CD4-positive, alpha-beta T cell treated with Interleukin-2 at 100 ng/mL for 4 hours (primary cell): ENCODE results near the gene NTNG1.

ENCODE experiments used
- DNase-seq: peaks from one replicate; pipeline ENCODE4 v3.0.0-alpha.2; 2020; ENCODE audit warnings: low spot score

Gene NTNG1

DNA sequence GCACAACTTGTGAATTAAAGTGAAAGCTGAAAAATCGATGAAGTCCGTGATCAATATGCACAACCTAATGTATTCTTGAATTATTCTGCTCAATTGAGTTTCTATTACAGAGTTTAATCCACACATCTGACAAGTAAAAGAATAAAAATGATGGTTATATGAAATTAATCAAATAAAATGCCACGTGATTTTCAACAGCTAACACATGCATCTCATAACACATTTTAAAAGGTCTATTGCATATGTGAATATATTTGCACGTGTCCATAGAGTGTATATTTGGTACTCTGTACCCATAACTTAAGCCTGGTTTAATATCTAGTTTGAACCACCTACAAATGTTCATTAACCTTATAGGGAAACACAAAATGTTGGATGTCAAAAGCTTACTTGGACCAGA lies 266.2 kb downstream of the NTNG1 start:
- DNase-seq = no peak

DNA sequence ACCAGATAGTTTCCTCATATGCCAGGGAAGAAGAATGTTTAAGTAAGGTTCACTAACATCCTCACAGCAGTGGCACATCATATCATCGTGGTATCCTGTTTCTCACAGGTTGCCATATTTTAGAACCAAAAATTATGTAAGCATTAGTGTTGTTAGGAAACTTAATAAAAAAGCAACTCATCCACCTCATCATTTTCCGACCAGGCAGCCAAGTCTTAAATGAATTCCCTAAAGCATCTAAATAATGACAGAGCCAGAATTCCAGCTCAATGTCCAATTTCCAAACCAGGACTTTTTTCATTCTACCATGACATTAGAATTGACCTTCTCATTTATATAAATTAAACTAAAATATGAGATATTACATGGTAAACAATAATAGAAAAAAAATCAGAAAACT lies 272.7 kb downstream of the NTNG1 start:
- no peak for DNase-seq

DNA sequence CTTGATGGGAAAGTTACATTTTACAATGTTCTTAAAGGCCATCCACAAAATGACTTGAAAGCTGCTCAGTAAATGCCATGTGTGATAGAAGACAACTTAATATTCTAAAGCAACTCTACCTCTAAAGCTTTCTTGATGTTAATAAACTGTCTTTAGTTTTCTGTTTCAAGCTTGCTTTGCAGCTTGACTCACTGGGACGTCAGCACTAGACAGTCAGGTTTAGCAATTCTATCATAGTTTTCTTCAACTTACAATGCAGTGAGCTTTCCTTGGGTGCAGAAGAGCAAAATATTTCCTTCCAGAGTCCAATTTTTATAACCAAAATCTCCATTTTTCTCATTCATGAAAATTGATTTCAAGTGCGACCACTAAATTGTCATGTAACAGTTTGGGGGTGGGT lies 273.1 kb downstream of the NTNG1 start:
- no peak for DNase-seq

DNA sequence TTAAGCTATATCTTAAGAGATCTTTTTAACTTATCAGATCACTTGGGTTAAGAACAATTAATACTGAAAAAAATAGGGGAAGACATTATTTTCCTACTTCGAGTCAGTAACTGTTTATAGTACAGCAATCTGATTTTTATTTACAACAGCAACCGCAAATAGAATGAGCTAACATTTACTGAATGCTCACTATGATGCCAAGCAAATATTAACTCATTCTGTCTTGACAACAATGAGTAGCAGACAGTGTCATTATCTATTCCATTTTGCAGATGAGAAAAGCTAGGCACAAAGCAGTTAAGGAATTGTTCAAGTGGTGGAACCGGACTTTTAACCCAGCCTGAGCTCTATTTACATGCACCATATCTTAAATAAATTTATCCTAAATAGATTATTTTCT lies 273.7 kb downstream of the NTNG1 start:
- no peak for DNase-seq

DNA sequence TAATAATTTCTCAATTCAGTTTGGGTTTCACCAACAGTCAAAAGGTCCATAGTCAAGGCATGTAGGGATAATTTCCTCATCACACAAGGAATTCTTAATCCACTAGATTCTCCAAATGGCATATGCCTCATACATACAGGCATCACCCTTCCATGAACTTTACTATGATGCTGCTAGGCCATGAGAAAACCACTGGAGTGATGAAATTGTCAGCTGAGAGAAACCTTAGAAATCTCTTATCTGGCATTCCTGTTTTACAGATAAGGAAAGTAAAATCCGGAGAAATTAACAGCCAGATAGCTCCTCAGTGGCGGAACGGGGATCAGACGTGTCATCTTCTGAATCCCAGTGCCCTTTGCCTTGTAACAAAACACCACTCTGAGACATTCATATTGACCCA lies 274.4 kb downstream of the NTNG1 start:
- DNase-seq = no peak

DNA sequence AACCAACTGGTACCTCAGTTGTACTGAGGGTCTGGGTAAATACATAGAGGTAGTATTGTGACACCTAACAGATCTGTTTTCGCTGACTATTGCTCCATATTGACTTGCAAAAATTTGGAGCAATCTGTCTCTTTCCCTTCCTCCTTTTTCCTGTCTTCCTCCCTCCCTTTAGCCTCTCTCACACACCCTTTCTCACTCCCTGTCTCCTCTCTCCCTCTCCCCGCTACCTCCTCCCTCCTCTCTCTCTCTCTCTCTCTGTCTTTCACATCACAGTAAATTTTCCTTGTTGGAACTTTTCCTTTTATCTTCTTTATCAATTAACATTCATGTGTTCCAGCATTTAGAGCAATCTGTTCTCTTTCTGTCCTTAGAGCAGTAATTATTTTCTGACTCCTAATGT lies 278.2 kb downstream of the NTNG1 start:
- no peak for DNase-seq

DNA sequence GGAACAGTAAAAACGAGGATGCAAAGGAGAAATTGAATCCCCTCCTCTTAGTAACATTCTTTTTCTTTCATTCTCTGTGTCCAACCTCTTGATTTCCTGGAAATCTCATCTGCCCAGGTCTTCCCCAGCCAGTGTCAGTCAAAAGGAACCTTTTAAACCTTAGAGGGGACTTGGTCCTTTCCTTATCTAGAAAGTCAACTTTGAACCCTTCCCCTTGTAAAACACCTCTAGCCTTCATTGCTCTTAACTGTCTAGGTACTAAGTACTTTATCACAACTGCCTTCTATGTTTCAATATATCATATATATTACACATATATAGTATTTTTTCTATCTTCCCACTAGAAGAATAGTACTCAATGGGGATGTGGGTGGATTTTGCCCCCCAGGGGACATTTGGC lies 282.1 kb downstream of the NTNG1 start:
- no peak for DNase-seq

DNA sequence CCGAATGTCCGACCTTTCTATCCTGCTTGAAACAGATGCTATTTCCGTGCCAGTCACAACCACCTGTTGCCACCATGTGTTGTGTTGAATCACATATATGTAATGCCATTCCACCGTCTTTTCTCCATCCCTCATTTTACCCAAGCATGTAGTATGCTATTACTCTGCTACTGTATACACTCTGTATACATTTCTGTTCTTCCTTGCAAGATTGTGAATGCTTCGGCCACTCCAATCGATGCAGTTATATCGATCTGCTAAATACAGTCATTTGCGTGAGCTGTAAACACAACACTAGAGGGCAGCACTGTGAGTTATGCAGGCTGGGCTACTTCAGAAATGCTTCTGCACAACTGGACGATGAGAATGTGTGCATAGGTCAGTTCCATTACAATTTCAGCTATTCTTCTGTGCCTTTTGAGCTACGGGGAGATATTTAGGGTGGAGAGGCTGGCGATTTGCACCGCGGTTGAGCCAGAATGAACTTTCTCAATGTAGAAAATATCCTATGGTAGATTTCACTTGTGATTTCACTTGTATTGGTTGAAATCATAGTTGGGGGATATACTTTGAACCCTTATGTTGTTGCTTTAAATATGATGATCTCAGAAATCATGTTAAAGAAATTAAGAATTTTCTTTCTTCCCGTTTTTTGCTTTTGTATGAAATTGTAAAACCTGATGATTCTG lies 289.8 kb downstream of the NTNG1 start:
- peak; percentile 13 for DNase-seq

DNA sequence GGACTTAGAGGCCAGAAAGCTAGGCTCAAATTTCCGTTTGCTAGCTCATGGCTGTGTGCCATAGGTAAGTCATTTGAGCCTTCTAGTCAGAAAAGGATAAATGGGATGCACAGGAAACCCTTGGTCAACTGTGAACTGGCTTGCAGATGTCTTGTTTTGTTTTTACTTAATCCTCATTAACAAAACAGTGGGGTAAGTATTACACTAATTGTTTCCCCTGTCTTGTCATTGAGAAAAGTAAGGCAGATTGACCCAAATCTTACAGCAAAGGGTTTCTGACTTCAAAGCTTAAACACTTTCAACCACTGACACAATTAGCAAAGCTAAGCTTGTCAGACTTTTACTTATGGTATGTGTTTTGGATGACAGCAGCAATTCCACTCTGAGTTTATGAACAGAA lies 291.3 kb downstream of the NTNG1 start:
- DNase-seq = no peak

DNA sequence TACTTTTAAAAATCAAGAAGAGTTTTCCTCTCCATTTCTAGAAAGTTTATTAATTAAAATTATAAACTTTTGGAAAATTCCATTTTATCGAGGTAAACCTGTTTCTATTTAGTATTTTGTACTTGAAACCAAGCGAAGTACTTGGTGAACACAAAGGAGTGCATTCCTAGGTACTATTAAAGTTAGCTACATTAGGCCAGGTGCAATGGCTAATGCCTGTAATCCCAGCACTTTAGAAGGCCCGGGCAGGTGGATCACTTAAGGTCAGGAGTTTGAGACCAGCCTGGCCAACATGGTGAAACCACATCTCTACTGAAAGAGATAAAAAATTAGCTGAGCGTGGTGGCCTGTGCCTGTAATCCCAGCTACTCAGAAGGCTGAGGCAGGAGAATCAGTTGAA lies 292.2 kb downstream of the NTNG1 start:
- no peak for DNase-seq

DNA sequence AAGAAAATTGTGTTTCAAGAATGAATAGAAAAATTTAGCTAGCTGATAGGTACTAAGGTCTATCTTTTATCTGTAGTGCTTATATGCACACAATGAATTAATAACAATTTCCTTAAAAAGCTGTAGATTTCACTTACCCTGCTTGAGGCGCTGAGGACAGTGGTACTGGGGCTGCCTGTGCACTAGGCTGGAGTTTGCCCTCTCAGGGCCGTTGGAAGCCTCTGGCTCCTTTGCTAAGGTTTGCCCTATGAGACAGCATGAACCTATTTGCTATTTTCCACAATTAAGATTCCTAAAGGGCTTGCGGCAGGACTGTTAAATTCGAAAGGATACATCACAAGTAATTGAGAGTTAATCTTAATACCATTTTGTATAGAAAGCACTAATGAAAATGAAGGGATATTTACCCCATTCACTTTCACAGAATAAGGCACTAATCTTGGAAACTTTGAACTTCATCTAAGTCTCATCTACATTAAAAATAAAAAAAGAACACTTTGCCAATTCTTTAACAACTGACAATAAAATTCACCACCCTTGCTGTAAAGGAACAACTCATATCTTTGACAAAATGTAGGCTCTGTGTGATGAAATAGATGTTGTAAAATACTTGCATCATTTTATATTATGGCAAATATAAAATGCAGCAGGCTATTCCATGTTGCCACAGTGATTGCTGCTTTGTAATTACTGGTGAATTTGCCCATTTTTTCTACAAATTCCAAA lies 293.0 kb downstream of the NTNG1 start:
- DNase-seq = no peak

DNA sequence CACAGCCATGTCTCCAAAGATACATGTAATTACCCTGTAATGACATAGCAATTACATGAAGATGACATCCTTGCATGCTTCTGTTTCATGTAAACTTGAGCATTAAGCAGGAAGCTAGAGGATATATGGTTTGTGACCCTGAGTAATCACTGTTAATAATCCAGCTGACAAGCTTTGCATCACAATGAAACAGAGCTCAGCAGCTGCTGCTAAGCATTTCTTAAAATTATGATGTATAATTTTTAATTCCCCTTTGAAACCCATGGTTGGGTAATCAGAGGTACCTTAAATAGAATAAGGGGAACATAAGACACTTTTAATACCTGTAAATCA lies 293.5 kb downstream of the NTNG1 start:
- DNase-seq = no peak

DNA sequence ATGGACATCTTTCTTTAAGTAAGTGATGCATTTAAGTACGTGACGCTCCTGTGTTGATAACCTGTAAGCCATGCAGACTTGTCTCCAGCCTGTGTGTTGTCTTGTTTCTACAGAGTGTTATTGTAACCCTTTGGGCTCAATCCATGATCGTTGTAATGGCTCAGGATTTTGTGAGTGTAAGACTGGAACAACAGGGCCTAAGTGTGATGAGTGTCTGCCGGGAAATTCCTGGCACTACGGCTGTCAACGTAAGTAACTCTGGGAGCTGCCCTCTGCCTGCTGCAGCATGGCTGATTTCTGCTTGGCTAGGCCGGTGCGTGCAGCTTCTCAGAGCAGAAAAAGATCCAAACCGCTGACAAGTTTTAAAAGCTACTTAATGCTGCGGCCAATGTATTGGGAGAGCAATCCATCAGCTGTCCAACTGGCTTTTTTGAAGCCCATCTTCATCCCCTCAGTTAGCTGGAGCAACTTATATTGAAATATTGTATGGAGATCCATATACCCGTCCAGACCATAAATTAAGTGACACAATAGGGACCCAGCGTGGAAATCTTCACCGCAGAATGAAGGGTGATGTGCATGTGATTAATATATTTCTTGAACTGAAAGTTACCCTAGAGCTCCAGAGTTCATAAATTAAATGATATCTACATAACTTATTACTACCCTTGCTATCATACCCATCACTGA lies 295.9 kb downstream of the NTNG1 start:
- no peak for DNase-seq

DNA sequence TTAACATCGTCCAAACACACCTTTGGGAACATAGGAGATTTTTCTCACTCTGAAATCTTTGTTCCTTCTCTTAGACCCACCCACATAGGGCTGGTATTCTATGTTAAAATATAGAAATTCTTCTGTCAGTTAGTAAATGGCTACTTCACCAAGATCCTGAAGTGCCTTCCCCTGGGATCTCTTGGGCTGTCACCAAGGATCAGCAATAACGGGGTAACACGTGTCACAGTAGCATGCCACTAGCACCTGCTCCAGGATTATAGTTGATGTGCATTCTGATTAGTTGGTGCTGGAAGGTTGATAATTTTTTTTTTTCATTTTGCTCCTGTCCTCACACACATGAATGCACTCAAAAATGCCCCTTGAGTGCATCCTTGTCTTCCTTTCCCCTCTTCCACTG lies 298.7 kb downstream of the NTNG1 start:
- no peak for DNase-seq

DNA sequence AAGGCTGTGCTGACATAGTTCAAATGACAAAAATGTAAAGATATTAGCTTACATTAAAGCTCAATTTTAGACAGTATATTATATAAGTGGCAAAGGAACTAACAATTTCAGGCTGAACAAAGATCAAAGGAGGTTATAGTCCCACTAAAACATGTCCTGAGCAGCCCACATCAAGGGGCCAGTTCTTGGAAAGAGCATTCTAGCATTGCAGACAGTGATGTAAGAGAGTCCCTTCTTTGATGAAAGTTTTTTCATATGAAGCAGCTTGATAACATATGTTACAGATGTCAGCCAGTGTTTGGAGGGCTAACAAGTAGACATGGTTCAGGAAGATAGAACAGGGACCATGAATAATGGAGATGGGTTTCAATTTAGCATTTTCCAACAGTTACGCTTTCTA lies 301.7 kb downstream of the NTNG1 start:
- no peak for DNase-seq

DNA sequence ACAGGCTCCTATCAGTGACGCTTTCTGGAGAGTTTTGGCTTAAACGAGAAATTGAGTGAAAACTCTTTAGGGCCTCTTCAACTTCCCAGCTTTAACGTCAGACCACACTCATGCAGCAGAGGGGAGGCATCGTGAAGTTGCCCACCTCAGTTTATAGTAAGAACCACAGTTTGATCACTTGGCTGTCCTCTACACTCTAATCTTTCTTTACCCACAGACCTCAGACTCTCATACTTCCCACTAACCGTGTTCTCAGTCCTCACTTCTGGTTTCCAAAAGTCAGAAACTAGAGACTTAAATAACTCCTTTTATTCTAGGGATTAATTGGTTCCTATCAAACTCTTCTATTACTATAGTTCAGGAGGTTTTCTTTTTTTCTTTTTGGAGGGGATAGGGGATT lies 302.2 kb downstream of the NTNG1 start:
- DNase-seq = no peak

DNA sequence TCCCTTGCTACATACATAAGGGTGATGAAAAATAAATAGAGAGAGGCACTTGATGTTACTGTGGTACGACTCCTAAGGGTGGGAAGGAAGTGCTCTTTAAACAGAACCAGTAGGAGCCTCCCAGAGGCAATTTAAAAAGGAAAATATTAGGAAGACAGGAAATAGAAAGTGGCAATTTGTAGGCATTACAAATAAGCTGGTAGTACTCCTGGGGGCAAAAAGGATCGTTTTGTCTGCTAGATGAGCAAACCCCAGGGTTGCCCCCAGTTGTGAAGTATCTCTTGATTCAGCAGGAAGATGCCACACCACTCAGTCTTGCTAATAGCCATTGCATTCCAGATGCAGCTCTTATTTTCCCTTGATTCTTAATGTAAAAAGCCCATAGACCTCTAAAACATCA lies 303.0 kb downstream of the NTNG1 start:
- DNase-seq = no peak

DNA sequence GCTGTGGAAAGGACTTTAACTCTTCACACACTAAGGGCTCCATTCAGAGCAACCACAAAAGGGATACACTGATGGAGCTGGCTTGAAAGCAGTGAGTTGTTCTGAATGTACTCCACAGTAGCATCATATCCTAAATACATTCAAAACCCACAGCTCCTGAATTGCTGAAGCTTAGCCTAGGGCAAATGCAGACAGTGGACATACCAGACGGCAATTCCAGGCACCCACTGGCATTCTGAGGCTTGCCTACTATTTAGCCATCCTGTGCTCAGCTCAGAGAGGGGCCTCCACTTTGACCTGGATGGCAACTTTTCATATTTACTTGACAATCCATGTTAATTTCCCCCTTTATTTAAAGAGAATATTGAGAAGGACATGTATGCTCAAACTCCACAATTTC lies 303.5 kb downstream of the NTNG1 start:
- DNase-seq = no peak

DNA sequence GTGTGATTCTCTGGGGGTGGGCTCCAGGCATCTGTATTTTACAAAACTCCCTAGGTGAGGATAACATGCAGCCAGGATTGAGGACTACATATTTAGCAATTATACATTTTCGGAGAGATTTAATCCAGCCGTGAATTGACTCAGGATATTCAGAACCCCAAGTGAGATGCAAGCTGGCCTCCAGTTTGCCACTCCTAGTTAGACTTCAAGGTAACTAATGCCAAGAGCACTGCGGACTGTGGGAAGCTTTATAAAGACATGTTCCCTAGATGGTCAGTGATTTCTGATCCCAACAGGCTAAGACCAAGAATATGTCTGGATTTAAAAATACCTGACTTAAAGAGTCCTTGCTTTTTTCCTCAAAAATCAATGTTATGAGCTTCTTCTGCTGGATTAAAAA lies 308.5 kb downstream of the NTNG1 start:
- no peak for DNase-seq

DNA sequence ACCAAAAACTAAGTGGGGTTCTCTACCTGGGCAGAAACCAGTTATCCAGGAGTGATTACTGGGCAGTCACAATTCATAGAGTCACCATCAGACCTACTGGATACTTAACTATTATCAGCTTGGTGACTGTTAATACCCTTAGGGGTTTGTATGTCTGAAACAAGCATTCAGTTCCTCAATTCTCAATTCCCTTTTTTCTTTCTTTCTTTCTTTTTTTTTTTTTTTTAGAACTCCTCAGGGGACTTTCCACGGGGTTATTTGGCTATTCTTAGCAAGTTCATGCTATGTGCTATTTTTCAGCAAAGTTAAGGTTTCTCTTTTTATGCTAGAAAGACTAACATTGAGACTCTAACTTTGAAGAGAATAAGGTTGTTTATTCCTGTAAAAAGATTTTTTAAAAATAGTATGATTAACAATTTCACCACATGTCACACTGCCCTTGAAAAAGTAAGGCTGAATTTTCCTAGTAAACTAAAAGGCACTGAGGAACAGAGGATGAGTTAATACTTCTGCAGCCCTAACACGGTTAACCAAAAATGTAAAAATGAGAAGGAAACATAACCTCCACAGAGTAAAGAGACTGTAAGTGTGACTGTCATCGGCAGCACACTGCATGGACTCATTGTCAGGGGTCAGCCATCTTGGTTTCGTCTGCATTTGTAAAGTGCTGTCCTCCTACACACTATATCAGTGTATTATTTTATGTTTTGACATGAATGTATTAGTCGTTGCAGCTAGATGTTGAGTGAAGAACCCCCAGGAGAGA lies 310.2 kb downstream of the NTNG1 start:
- DNase-seq = no peak

DNA sequence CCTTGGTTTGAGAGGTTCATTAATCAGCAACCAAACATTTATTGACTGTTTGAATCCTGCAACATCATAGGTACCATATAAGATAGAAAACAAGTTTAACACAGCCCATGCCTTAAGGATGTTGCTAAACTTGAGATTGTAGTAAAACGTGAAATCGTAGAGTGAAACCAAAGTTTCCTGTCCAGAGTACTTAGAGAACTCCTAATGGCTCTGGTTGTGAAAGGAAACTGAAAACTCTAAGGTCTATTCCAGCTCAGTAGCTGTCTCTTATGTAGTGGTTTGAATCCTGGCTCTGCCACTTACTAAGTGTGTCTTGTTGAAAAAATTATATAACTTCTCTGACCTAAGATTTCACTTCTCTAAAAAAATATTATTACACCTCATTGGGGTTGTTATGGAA lies 310.9 kb downstream of the NTNG1 start:
- DNase-seq = no peak

DNA sequence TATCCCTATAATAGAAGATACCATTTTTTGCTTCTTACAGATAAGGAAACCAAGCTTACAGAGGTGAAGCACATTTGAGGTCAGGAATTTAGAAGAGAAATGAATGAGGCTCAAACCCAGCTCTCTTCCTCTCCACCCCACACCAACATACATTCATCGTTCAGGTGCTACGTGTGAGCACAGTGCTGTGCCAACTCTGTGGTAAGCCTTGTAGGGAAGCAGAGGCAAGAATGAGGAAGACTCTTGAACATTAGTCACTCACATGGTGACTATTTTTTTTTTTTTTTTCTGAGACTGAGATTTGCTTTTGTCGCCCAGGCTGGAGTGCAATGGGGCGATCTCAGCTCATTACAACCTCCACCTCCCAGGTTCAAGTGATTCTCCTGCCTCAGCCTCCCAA lies 314.0 kb downstream of the NTNG1 start:
- DNase-seq = no peak

DNA sequence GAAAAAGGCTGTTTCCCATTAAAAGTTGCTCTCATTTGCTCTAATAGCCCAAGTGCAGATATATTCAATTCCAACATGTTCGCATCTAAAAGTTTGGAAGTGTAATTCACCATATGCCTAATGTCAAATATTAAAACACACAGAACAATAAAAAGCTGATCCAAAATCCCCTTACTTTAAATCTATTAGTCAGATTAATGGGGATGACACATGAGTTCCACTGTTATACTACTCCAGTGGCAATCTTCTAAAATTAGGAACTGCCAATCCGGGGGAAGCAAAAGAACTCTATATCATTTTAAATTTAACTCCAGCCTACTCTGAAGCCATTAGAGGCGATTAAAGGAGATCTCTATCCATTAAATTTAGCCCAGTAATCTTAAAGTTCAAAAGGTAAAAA lies 317.1 kb downstream of the NTNG1 start:
- DNase-seq = no peak
